ENCODE measurements around the gene IGF2BP2.
"Not testable (repeated sequence)": the region's sequence is repeated elsewhere in the genome, so short reads cannot be mapped to it uniquely, and the experiment has no call there.

The IGF2BP2 gene

GRCh38 chr3:185786956-185787877, 37.6 kb downstream of the IGF2BP2 start:
- Histone ChIP-seq H3K4me3 (replicated peaks; ENCODE audit: insufficient read depth, low read length) (no peak overlapping the region), H3K27me3 (ENCODE audit: insufficient read depth, poor library complexity, severe bottlenecking) (peaks cover 3% of the 10 kb centered on the region), H3K27ac (replicated peaks) (no peak overlapping the region)
- no peak for DNase-seq (ENCODE audit: low read depth in 1 of 2, low spot score in 1 of 2)
- no peak for TF ChIP-seq SPI1 (IDR thresholded peaks at IDR 0.05; ENCODE audit: borderline replicate concordance, low read depth)
- TF ChIP-seq POLR2AphosphoS5 (IDR thresholded peaks at IDR 0.05; ENCODE audit: low read depth) = no peak
- TF ChIP-seq, protein P1, sequence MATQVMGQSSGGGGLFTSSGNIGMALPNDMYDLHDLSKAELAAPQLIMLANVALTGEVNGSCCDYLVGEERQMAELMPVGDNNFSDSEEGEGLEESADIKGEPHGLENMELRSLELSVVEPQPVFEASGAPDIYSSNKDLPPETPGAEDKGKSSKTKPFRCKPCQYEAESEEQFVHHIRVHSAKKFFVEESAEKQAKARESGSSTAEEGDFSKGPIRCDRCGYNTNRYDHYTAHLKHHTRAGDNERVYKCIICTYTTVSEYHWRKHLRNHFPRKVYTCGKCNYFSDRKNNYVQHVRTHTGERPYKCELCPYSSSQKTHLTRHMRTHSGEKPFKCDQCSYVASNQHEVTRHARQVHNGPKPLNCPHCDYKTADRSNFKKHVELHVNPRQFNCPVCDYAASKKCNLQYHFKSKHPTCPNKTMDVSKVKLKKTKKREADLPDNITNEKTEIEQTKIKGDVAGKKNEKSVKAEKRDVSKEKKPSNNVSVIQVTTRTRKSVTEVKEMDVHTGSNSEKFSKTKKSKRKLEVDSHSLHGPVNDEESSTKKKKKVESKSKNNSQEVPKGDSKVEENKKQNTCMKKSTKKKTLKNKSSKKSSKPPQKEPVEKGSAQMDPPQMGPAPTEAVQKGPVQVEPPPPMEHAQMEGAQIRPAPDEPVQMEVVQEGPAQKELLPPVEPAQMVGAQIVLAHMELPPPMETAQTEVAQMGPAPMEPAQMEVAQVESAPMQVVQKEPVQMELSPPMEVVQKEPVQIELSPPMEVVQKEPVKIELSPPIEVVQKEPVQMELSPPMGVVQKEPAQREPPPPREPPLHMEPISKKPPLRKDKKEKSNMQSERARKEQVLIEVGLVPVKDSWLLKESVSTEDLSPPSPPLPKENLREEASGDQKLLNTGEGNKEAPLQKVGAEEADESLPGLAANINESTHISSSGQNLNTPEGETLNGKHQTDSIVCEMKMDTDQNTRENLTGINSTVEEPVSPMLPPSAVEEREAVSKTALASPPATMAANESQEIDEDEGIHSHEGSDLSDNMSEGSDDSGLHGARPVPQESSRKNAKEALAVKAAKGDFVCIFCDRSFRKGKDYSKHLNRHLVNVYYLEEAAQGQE (IDR thresholded peaks at IDR 0.05; ENCODE audit: insufficient replicate concordance, low read depth) = no peak
- TF ChIP-seq, protein P2, sequence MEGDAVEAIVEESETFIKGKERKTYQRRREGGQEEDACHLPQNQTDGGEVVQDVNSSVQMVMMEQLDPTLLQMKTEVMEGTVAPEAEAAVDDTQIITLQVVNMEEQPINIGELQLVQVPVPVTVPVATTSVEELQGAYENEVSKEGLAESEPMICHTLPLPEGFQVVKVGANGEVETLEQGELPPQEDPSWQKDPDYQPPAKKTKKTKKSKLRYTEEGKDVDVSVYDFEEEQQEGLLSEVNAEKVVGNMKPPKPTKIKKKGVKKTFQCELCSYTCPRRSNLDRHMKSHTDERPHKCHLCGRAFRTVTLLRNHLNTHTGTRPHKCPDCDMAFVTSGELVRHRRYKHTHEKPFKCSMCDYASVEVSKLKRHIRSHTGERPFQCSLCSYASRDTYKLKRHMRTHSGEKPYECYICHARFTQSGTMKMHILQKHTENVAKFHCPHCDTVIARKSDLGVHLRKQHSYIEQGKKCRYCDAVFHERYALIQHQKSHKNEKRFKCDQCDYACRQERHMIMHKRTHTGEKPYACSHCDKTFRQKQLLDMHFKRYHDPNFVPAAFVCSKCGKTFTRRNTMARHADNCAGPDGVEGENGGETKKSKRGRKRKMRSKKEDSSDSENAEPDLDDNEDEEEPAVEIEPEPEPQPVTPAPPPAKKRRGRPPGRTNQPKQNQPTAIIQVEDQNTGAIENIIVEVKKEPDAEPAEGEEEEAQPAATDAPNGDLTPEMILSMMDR (IDR thresholded peaks at IDR 0.05; ENCODE audit: insufficient read depth, low read length) = no peak
- no peak for TF ChIP-seq GABPA (IDR thresholded peaks at IDR 0.05; ENCODE audit: low read depth)

DNA sequence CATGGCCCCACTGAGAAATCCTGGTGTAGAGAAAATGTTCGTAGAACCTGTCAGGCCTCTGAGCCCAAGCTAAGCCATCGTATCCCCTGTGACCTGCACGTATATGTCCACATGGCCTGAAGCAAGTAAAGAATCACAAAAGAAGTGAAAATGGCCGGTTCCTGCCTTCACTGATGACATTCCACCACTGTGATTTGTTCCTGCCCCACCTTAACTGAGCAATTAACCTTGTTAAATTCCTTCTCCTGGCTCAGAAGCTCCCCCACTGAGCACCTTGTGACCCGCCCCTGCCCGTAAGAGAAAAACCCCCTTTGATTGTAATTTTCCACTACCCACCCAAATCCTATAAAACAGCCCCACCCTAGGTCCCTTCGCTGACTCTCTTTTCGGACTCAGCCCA, 38.6 kb downstream of the IGF2BP2 start:
- H3K27ac ChIP-seq (replicated peaks); DNase-seq (ENCODE audit: low read depth in 1 of 2, low spot score in 1 of 2); H3K27me3 ChIP-seq (ENCODE audit: insufficient read depth, poor library complexity, severe bottlenecking); H3K4me3 ChIP-seq (replicated peaks; ENCODE audit: insufficient read depth, low read length): not testable (repeated sequence)

DNA sequence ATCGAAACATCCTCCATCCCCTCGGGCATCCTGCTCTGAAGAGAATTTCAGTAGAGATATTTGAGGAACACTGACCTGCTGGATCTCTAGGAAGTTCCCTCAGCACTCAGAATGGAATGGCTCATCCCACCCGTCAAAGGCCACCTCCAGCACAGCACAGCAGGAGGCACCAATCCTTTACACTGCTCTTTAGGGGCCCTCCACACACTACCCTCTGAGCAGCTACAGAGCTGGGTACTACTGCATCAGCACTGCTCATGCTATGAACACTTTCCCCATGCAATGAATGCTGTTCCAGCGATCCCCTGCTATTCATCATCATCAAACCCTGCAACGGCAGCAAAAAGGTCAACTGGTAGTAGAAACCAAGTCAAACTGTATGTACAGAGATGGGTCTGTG, 40.5 kb downstream of the IGF2BP2 start:
- no peak for DNase-seq (ENCODE audit: low read depth in 1 of 2, low spot score in 1 of 2)
- Histone ChIP-seq H3K27me3 (ENCODE audit: insufficient read depth, poor library complexity, severe bottlenecking) (peaks cover 17% of the 10 kb centered on the region), H3K27ac (replicated peaks) (no peak overlapping the region), H3K4me3 (replicated peaks; ENCODE audit: insufficient read depth, low read length) (no peak overlapping the region)
- TF ChIP-seq, protein P2 (IDR thresholded peaks at IDR 0.05; ENCODE audit: insufficient read depth, low read length) = no peak
- TF ChIP-seq POLR2AphosphoS5 (IDR thresholded peaks at IDR 0.05; ENCODE audit: low read depth) (no peak), GABPA (IDR thresholded peaks at IDR 0.05; ENCODE audit: low read depth) (no peak), SPI1 (IDR thresholded peaks at IDR 0.05; ENCODE audit: borderline replicate concordance, low read depth) (no peak)
- TF ChIP-seq, protein P1 (IDR thresholded peaks at IDR 0.05; ENCODE audit: insufficient replicate concordance, low read depth) = no peak

- no peak for DNase-seq (ENCODE audit: low read depth in 1 of 2, low spot score in 1 of 2)
- TF ChIP-seq SPI1 (IDR thresholded peaks at IDR 0.05; ENCODE audit: borderline replicate concordance, low read depth) (no peak), GABPA (IDR thresholded peaks at IDR 0.05; ENCODE audit: low read depth) (no peak)
- TF ChIP-seq, protein P1 (IDR thresholded peaks at IDR 0.05; ENCODE audit: insufficient replicate concordance, low read depth) = no peak
- TF ChIP-seq, protein P2 (IDR thresholded peaks at IDR 0.05; ENCODE audit: insufficient read depth, low read length) = no peak
- Histone ChIP-seq H3K27ac (replicated peaks) (no peak overlapping the region), H3K4me3 (replicated peaks; ENCODE audit: insufficient read depth, low read length) (no peak overlapping the region), H3K27me3 (ENCODE audit: insufficient read depth, poor library complexity, severe bottlenecking) (peaks cover 16% of the 10 kb centered on the region)
These were observed 43.1 kb downstream of the IGF2BP2 start for GRCh38 chr3:185781759-185782158.

Data from HL-60 (cell line).